GM08714 (cell line): ENCODE results near the gene RPSA.
"Not testable (repeated sequence)": the region's sequence is repeated elsewhere in the genome, so short reads cannot be mapped to it uniquely, and the experiment has no call there.

Source experiments
- H3K4me3 ChIP-seq: fragments of 200-500 bp; sonication (Bioruptor generic); 2 replicates; pipeline ENCODE4 v1.5.1; 2014; ENCODE audit warnings: mild to moderate bottlenecking, low read length, inconsistent platforms
- ZNF274 ChIP-seq: IDR thresholded peaks from 2 replicates; pipeline ENCODE4 v1.6.1; 2012; ENCODE audit warnings: mild to moderate bottlenecking, low read depth, low read length

The RPSA gene

DNA sequence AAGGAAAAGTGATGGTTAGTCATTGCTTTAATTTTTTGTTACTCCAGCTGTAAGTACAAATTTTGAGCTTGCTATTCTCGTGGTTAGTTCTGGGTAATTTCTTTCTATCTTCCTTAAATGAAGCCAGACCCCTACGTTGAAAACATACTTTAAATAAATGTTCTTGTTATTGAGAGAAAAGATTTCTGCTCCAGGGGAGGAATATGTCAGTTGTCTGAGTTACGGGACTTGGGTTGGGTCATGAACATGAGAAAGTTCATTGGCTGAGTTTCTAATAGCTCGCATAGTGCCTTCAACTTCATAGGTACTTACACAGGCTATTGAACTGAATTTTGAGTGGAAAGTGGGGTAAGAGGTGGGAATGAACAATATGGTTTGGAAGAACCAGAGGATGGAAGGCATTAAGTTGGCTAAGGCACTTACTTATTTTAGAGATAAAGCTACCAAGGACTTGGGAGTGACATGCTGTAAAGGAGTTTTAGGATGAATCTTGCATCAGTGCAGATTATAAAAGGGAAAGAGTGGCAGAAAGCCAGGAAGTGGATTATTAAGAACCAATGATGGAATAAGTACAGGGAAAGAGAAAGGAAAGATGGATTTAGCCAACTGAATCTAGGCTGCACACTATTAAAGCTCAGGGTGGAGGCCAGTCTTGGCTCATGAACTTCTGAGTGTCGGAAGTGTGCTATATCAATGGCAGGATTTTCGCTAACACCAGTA is 1.4 kb downstream of the RPSA start:
- TF ChIP-seq ZNF274: no peak
- H3K4me3 ChIP-seq: peak overlapping the region; percentile 87

DNA sequence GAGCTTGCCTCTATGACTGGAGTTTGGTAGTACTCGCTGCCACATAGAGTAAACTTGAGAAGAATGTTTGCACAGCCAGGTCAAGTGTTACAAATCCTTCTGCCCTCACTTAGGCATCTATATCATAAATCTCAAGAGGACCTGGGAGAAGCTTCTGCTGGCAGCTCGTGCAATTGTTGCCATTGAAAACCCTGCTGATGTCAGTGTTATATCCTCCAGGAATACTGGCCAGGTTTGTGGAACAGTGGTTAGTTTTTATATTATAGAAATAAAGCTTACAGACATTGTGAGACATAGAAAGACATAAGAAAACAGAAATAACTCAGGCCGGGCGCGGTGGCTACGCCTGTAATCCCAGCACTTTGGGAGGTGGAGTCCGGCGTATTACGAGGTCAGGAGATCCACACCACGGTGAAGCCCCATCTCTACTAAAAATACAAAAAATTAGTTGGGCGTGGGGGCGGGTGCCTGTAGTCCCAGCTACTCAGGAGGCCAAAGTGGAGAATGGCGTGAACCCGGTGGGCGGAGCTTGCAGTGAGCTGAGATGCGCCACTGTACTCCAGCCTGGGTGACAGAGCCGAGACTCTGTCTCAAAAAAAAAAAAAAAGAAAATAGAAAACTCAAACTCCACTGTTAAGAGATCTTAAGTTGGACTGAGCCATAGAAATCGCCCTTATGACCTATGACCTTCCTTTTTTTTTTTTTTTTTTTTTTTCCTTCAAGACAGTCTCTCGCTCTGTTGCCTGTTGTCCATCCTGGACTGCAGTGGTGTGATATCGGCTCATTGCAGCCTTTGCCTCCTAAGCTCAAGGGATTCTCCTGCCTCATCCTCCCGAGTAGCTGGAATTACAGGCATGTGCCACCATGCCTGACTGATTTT is 2.2 kb downstream of the RPSA start:
- peak overlapping the region; percentile 87 for H3K4me3 ChIP-seq
- TF ChIP-seq ZNF274: no peak

DNA sequence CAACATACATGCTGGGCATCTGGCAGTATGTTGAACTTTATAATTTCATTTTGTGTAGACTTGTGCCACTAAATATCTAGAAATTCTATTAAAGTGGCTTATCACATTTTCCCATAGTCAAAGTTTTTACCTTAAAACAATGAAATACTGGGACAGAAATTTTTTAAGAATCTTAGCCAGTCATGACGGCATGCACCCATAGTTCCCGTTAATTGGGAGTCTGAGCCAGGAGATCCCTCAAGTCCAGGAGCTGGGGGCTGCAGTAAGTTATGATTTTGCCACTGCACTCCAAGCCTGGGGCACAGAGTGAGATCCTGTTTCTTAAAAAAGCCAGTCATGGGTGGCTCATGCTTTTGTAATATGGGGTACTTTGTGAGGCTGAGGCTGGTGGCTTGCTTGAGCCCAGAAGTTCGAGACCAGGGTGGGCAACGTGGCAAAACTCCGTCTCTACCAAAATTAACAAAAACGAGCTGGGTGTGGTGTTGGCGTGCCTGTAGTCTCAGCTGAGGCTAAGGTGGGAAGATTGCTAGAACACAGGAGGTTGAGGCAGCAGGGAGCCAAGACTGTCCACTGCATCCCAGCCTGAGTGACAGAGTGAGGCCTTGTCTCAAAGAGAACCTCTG is 3.1 kb downstream of the RPSA start:
- H3K4me3 ChIP-seq: no peak overlapping the region
- TF ChIP-seq ZNF274: no peak

DNA sequence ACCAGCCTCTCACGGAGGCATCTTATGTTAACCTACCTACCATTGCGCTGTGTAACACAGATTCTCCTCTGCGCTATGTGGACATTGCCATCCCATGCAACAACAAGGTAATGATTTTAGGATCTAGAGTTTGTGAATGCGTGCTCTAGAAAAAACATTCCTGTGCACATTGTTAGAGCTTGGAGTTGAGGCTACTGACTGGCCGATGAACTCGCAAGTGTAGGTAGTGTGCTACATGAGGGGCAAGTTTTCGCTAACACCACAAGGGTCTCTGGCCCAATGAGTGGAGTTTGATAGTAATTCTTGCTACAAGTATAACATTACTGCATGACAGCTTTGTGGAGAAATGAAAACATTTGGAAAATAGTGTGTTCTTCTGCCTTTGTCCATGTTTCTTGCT is 4.4 kb downstream of the RPSA start:
- TF ChIP-seq ZNF274: no peak
- no peak overlapping the region for H3K4me3 ChIP-seq

DNA sequence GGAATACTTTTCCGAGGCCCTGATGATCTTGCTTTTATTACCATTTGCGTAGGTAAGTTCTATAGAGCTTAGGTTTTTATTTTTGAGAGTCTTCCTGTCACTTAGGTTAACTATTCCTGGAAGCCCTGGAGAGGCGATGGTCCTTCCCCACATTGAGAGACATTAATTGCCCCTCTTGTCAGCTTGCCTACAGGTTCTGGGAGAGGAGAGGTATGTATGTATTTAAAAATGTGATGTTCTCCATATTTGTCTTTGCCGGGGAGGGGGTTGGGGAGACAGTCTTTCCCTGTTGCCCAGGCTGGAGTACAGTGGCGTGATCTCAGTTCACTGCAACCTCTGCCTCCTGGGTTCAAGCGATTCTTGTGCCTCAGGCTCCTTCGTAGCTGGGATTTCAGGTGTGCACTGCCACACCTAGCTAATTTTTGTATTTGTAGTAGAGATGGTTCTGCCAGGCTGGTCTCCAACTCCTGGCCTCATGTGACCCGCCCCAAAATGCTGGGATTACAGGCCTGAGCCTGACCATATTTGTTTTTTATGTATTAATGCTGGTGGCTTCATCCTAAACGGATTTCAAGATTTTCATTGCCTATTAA is 6.2 kb downstream of the RPSA start:
- TF ChIP-seq ZNF274: no peak

DNA sequence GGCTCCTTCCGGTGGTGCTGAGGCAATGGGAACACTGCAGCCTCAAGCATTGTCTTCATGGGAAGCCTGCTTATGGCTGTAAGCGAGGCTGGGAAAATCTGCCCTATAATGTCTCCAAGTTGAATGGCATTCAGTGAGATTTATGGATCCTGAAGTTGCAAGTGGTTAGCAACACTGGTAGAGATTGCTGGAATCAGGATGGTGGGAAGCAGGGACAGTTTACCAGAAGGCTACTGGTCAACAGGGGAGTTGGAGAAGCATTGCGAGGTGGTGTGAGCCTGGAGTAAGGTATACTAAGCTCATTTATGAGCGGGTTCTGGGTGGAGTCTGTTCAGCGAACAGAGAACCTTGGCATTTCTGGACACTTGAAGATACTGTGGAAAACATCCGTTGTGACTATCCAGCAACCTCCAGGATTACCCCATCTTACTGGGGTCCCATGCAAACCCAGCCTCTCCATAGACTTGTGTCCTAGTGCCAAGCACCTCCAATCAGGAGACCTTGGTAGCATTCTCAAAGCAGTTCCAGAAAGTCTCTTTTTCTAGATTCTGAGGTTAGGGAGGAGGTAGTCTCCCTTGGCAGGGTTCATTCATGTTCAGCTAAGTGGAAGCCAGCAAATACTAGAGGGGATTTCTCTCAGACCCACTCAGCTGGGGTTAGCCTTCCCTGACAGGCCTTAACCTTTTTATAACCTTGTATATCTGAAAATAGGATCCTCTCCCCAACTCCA is 7.3 kb downstream of the RPSA start:
- no peak for TF ChIP-seq ZNF274
- no peak overlapping the region for H3K4me3 ChIP-seq

More for the DNA sequence above, 6.2 kb downstream of the RPSA start:
- no peak overlapping the region for H3K4me3 ChIP-seq

DNA sequence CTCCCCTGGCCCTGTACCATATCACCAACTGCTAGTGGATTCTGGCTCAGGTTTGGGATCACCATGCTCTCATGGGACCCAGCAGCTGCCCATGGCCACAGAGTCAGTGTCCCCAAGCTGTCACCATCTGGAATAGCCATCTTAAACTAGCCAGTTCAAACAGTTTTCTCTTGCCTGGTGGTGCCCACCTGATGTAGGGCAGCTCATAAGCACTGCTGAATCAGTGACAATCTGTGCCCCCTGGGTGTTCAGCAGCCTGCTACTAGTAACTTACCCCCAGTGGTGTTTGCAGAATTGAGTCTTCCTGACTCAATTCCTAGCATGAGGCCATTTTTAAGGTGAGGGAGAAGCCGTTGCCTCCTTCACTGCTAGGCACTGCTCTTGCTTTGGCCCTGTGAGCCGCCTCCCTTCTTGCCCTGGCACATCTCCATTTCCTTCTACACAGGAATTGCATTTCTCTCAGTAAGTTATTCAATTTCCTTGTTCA is 7.9 kb downstream of the RPSA start:
- no peak for TF ChIP-seq ZNF274
- H3K4me3 ChIP-seq: no peak overlapping the region

DNA sequence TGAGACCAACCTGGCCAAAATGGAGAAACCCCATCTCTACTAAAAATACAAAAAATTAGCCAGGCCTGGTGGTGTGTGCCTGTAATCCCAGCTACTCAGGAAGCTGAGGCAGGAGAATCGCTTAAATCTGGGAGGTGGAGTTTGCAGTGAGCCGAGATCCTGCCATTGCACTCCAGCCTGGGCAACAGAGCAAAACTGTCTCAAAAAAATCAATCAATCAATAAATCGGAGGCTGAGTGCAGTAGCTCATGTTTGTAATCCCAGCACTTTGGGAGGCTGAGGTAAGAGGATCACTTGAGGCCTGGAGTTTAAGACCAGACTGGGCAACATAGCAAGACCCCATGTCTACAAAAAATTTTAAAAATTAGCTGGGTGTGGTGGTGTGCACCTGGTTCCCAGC is 8.8 kb downstream of the RPSA start:
- H3K4me3 ChIP-seq: not testable (repeated sequence)

DNA sequence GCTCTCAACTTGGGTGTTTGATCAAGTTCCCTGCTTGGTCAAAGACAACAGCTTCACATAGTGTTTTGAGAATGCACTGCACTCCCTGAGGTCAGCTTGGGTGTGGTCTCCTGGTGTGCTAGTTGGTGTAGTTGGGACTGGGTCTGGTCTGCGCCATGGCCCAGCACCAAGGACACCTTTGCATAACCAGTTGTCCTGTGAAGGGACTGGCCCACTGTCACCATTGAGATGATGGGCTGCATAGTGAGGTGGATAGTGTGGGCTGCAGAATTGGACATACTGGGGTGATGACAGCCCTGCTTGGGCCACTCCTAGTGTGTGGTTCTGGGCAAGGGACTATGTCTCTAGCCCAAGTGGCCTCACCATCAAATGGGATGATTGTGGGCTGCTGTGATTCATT is 9.5 kb downstream of the RPSA start:
- no peak for TF ChIP-seq ZNF274
- H3K4me3 ChIP-seq: no peak overlapping the region

DNA sequence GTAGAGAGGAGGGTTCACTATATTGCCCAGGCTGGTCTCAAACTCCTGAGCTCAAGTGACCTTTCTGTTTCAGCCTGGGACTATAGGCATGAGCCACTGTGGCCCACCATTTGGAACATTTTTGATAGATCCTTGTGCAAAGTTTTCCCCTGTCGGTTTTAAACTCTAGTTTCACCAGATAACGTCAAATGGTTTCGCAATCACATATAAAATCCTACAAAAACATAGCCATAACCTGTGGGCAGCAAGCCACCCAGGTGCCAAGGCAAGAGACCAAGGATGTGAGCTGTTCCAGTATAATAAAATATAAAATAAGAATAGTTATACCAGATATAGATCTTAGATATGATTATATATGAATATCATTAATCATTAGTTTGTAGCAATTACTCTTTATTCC is 10.5 kb downstream of the RPSA start:
- H3K4me3 ChIP-seq: not testable (repeated sequence)

DNA sequence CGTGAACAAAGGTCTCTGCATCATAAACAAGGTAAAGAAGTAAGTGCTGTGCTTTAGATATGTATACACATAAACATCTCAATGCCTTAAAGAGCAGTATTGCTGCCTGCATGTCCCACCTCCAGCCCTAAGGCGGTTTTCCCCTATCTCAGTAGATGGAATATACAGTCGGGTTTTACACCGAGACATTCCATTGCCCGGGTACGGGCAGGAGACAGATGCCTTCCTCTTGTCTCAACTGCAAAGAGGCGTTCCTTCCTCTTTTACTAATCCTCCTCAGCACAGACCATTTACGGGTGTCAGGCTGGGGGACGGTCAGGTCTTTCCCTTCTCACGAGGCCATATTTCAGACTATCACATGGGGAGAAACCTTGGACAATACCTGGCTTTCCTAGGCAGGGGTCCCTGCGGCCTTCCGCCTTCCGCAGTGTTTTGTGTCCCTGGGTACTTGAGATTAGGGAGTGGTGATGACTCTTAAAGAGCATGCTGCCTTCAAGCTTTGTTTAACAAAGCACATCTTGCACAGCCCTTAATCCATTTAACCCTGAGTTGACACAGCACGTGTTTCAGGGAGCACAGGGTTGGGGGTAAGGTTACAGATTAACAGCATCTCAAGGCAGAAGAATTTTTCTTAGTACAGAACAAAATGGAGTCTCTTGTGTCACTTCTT is 12.2 kb downstream of the RPSA start:
- H3K4me3 ChIP-seq: not testable (repeated sequence)

DNA sequence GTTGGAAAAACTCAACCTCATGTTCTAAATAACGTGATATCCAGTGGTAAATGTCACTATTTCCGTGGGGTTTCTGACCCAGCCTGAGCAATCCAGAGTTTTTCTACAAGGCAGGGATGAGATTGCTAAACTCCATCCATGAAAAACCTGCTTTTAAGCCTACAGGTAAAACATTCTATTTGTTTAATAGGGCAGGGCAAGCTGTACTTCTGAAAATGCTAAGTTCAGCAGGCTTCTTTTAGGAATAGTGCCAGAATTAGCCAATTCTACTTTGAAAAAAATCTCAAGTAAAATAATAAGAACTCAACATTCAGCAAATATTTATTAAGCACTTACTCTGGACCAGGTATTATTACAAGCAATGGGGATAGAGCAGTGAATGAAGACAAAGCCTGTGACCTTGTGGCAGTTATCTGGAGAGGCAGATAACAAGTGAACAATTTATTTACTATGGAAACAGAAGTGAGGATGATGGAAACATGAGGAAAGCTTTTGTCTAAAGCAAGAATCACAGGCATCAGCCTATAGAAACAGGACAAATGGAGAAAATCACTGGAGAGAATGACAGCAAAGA is 13.3 kb downstream of the RPSA start:
- TF ChIP-seq ZNF274: no peak
- no peak overlapping the region for H3K4me3 ChIP-seq

DNA sequence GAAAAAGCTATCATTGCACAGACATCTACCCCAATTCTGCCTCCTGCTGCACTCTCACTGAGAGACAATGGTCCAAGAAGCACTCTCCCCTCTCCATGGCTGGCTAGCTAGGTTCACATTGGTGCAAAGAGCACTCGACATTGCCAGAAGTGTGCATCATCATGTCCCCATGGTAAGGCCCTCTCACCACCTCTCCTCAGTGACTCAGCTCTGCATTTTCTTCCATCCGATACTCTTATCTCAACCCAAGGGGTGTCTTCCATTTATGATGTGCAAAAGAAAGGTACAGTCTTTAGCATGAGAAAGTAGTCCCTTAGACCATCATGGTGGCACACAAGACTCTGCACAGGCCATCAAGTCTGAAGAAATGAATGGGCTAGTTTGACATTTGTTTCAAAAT is 14.0 kb downstream of the RPSA start:
- no peak for TF ChIP-seq ZNF274

DNA sequence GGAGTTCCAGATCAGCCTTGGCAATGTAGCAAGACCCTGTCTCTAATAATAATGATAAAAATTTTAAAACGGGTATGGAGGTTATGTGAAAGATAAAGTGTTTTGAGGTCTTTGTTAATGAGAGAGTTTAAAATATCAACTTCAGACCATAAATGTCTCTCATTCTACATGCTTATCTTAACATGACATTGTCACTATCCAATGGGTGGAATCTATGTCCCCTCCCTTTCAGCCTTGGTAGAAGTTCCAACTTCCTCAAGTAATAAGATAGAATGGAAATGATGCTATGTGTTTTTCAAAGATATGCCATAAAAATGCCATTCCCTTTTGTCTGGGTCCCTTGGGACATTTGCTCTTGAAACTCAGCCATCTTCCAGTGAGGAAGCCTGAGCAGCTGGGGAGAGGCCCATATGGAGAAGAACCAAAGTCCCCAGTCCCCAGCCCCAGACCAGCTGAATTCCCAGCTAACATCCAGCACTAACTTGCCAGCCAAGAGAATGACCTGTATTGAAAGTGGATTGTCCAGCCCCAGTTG is 17.0 kb downstream of the RPSA start:
- no peak for TF ChIP-seq ZNF274
- no peak overlapping the region for H3K4me3 ChIP-seq

More for the DNA sequence above, 14.0 kb downstream of the RPSA start:
- H3K4me3 ChIP-seq: no peak overlapping the region
